Hippocampal formation (tissue), 2 donors: ENCODE measurements around the gene ERC1.
"Not testable (repeated sequence)": the region's sequence is repeated elsewhere in the genome, so short reads cannot be mapped to it uniquely, and the experiment has no call there.

Experiments
- DNase-seq, 2 donors: peaks; one replicate each; lab custom pipeline; 2025; lab: John Stamatoyannopoulos, UW

The ERC1 gene

GRCh38 chr12:1218369-1218768, 227.3 kb downstream of the ERC1 start:
- DNase-seq = no peak

- DNase-seq = no peak
Observed at GRCh38 chr12:1220127-1221092, 229.4 kb downstream of the ERC1 start.

- DNase-seq = no peak
Observed at GRCh38 chr12:1222858-1223639, 232.0 kb downstream of the ERC1 start.

GRCh38 chr12:1226951-1227350, 235.9 kb downstream of the ERC1 start:
- DNase-seq = no peak

- no peak for DNase-seq
Observed at GRCh38 chr12:1234073-1234472, 243.1 kb downstream of the ERC1 start.

GRCh38 chr12:1246637-1247036, 255.6 kb downstream of the ERC1 start:
- DNase-seq = no peak

- no peak for DNase-seq
Observed at GRCh38 chr12:1250641-1251040, 259.6 kb downstream of the ERC1 start.

- DNase-seq = no peak
Observed at GRCh38 chr12:1252758-1253157, 261.7 kb downstream of the ERC1 start.

GRCh38 chr12:1255125-1255524, 264.1 kb downstream of the ERC1 start:
- DNase-seq = not testable (repeated sequence)

GRCh38 chr12:1255854-1256253, 264.8 kb downstream of the ERC1 start:
- DNase-seq = not testable (repeated sequence)

GRCh38 chr12:1256285-1256684, 265.3 kb downstream of the ERC1 start:
- DNase-seq = no peak

GRCh38 chr12:1256991-1257390, 266.0 kb downstream of the ERC1 start:
- no peak for DNase-seq

- DNase-seq = no peak
Observed at GRCh38 chr12:1262011-1262410, 271.0 kb downstream of the ERC1 start.

GRCh38 chr12:1267243-1267642, 276.2 kb downstream of the ERC1 start:
- no peak for DNase-seq

- DNase-seq = no peak
Observed at GRCh38 chr12:1272142-1272541, 281.1 kb downstream of the ERC1 start.

- no peak for DNase-seq
Observed at GRCh38 chr12:1273051-1273450, 282.0 kb downstream of the ERC1 start.

GRCh38 chr12:1277905-1278304, 286.9 kb downstream of the ERC1 start:
- DNase-seq = no peak

GRCh38 chr12:1279050-1279449, 288.0 kb downstream of the ERC1 start:
- no peak for DNase-seq

GRCh38 chr12:1280059-1280458, 289.0 kb downstream of the ERC1 start:
- no peak for DNase-seq

GRCh38 chr12:1281683-1282366, 290.8 kb downstream of the ERC1 start:
- DNase-seq = no peak

- DNase-seq = no peak
Observed at GRCh38 chr12:1282670-1283315, 291.8 kb downstream of the ERC1 start.

GRCh38 chr12:1283316-1283715, 292.3 kb downstream of the ERC1 start:
- no peak for DNase-seq
